ENCODE measurements around the gene TUBA1B. TPM values are rescaled to one million over a fixed set of nuclear protein-coding genes. Genes with fewer than 3 reads are reported as not detected.

TUBA1B gene
- total RNA-seq, 1 experiment from 2014 or later = 2,063 TPM

DNA sequence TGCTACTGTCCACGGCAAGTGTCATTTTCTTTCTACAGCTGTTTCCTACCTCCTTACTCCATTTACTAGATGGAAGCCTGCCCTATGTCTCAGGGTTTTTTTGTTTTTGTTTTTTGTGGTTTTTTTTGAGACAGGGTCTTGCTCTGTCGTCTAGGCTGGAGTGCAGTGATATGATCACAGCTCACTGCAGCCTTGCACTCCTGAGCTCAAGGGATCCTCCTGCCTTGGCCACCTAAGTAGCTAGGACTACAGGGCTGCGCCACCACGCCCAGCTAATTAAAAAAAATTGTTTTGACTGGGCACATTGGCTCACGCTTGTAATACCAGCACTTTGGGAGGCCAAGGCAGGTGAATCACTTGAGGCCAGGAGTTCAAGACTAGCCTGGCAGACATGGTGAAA lies 43.0 kb upstream of the TUBA1B start:
- TF ChIP-seq, protein P1, sequence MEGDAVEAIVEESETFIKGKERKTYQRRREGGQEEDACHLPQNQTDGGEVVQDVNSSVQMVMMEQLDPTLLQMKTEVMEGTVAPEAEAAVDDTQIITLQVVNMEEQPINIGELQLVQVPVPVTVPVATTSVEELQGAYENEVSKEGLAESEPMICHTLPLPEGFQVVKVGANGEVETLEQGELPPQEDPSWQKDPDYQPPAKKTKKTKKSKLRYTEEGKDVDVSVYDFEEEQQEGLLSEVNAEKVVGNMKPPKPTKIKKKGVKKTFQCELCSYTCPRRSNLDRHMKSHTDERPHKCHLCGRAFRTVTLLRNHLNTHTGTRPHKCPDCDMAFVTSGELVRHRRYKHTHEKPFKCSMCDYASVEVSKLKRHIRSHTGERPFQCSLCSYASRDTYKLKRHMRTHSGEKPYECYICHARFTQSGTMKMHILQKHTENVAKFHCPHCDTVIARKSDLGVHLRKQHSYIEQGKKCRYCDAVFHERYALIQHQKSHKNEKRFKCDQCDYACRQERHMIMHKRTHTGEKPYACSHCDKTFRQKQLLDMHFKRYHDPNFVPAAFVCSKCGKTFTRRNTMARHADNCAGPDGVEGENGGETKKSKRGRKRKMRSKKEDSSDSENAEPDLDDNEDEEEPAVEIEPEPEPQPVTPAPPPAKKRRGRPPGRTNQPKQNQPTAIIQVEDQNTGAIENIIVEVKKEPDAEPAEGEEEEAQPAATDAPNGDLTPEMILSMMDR (conservative IDR thresholded peaks at IDR 0.05) = no peak
- H3K9ac ChIP-seq (ENCODE audit: extremely low read depth, insufficient read length, low read length) = no peak overlapping the region

More for the DNA sequence above, 43.0 kb upstream of the TUBA1B start:
- H2BK5ac ChIP-seq (ENCODE audit: insufficient read length, low read length) = no peak overlapping the region
- no peaks in the 10 kb centered on the region for H3K79me1 ChIP-seq (ENCODE audit: insufficient read depth, low read depth, low read length, poor library complexity, severe bottlenecking)
- no peaks in the 10 kb centered on the region for H3K9me3 Mint-ChIP-seq
- no peaks in the 10 kb centered on the region for H4K20me1 ChIP-seq (ENCODE audit: control insufficient read depth, insufficient read depth, insufficient read length)
- H3K56ac ChIP-seq (ENCODE audit: insufficient read length, low read depth, low read length) = no peak overlapping the region
- H2BK12ac ChIP-seq (ENCODE audit: insufficient read length, low read depth, low read length) = no peak overlapping the region
- no peak overlapping the region for H3K4ac ChIP-seq (ENCODE audit: low read depth, low read length)
- H2AK5ac ChIP-seq (ENCODE audit: insufficient read length, low read length) = no peak overlapping the region
- no peak overlapping the region for H2BK20ac ChIP-seq (ENCODE audit: low read depth, low read length, poor library complexity, severe bottlenecking)
- H3K27me3 Mint-ChIP-seq (ENCODE audit: low read depth) = peaks cover 3% of the 10 kb centered on the region; the same call in 1 of the 2 replicates
- no peak overlapping the region for H3K27ac Mint-ChIP-seq
- no peaks in the 10 kb centered on the region for H3K4me1 Mint-ChIP-seq
- no peak overlapping the region for H2AFZ ChIP-seq (ENCODE audit: low read length)
- no peak for DNase-seq
- no CpG with 5 or more reads among the region's 5 CpGs for WGBS (ENCODE audit: extremely low coverage, insufficient read length, low lambda C conversion rate)
- H3K27me3 ChIP-seq (ENCODE audit: insufficient read depth, low read length) = no peaks in the 10 kb centered on the region
- H2BK120ac ChIP-seq (ENCODE audit: low read depth, low read length, poor library complexity, severe bottlenecking) = no peak overlapping the region
- H3K23ac ChIP-seq (ENCODE audit: insufficient read length, low read depth, low read length) = no peak overlapping the region
- H3K4me2 ChIP-seq (ENCODE audit: insufficient read depth, insufficient read length, low read length) = no peak overlapping the region
- H3K36me3 Mint-ChIP-seq (ENCODE audit: insufficient read depth in 1 of 3, low read depth in 3 of 3) = no peaks in the 10 kb centered on the region
- H3K79me2 ChIP-seq (ENCODE audit: insufficient read depth, low read length) = no peaks in the 10 kb centered on the region
- no peak overlapping the region for H3T11ph ChIP-seq (ENCODE audit: low read length)
- no peak overlapping the region for H2BK15ac ChIP-seq (ENCODE audit: low read depth, low read length)
- H3K9me3 ChIP-seq (ENCODE audit: control insufficient read depth, low read depth, low read length) = no peaks in the 10 kb centered on the region
- H4K8ac ChIP-seq (replicated peaks; ENCODE audit: insufficient read length, low read depth, low read length) = no peak overlapping the region
- no peak overlapping the region for H3K18ac ChIP-seq (ENCODE audit: insufficient read length, low read depth, low read length)
- no peak overlapping the region for H3K14ac ChIP-seq (ENCODE audit: insufficient read depth, low read length)
- H4K91ac ChIP-seq (ENCODE audit: insufficient read length, low read depth, low read length) = no peak overlapping the region
- H3K4me3 Mint-ChIP-seq = no peak overlapping the region
- H3K27ac ChIP-seq (ENCODE audit: insufficient read length, low read depth, low read length) = no peak overlapping the region
- no peaks in the 10 kb centered on the region for H3K4me1 ChIP-seq (ENCODE audit: insufficient read depth, low read length)
- no peak overlapping the region for H4K5ac ChIP-seq (ENCODE audit: insufficient read length, low read depth, low read length)
- H3K23me2 ChIP-seq (ENCODE audit: insufficient read length, low read depth, low read length, poor library complexity, severe bottlenecking) = no peaks in the 10 kb centered on the region
